Gastroesophageal sphincter (tissue), 3 donors: Measurements from ENCODE around the gene NUS1.
"Not testable (repeated sequence)": the region's sequence is repeated elsewhere in the genome, so short reads cannot be mapped to it uniquely, and the experiment has no call there.

Source experiments
- CTCF ChIP-seq, 4 experiments: fragments of 200-600 bp in 2 of 4; fragments of 450-650 bp in 2 of 4; sonication (generic) in 1 of 4; IDR thresholded peaks; one replicate each; pipeline ENCODE4 v1.5.1; 2017 to 2019; ENCODE audit warnings: antibody characterized with exemption in 4 of 4, mild to moderate bottlenecking in 2 of 4, moderate library complexity in 2 of 4
- EP300 ChIP-seq: sonication (generic); formaldehyde crosslinking; IDR thresholded peaks from one replicate; pipeline ENCODE4 v1.6.1; 2017; ENCODE audit warnings: antibody characterized with exemption, mild to moderate bottlenecking
- POLR2A ChIP-seq, 2 donors: fragments of 450-650 bp; IDR thresholded peaks; one replicate each; pipeline ENCODE4 v1.6.1; 2017; ENCODE audit warnings: antibody characterized with exemption in 2 of 2, mild to moderate bottlenecking in 2 of 2, moderate library complexity in 1 of 2
- POLR2AphosphoS5 ChIP-seq: sonication (generic); formaldehyde crosslinking; IDR thresholded peaks from one replicate; pipeline ENCODE4 v1.6.1; 2017; ENCODE audit warnings: antibody characterized with exemption

- TF ChIP-seq POLR2AphosphoS5; CTCF (IDR thresholded peaks at IDR 0.05); POLR2A (IDR thresholded peaks at IDR 0.05); EP300: not testable (repeated sequence)
Observed at GRCh38 chr6:117721520-117721919, 46.3 kb downstream of the NUS1 start.
